KMS-11 (cell line): ENCODE data around the gene ZNF528.

Experiments used
- H2AFZ ChIP-seq: fragments of 200-600 bp; sonication (generic); 2 replicates; pipeline ENCODE4 v1.6.1; 2016; ENCODE audit warnings: antibody characterized with exemption, mixed run types, low read depth
- H3K27ac ChIP-seq: fragments of 200-600 bp; sonication (generic); 2 replicates; pipeline ENCODE4 v1.6.1; 2016; ENCODE audit warnings: mild to moderate bottlenecking, mixed run types
- H3K27me3 ChIP-seq: fragments of 200-600 bp; sonication (generic); 2 replicates; pipeline ENCODE4 v1.6.1; 2017; ENCODE audit warnings: mild to moderate bottlenecking, low read depth, mixed run types, moderate library complexity; ENCODE audit not compliant: insufficient read depth
- H3K36me3 ChIP-seq: fragments of 200-600 bp; sonication (generic); 2 replicates; pipeline ENCODE4 v1.6.1; 2017; ENCODE audit warnings: mild to moderate bottlenecking, mixed run types; ENCODE audit not compliant: insufficient read depth
- H3K4me1 ChIP-seq: fragments of 200-600 bp; sonication (generic); 2 replicates; pipeline ENCODE4 v1.6.1; 2016; ENCODE audit warnings: mild to moderate bottlenecking, low read depth, mixed run types; ENCODE audit not compliant: poor library complexity, severe bottlenecking
- H3K4me2 ChIP-seq: fragments of 200-600 bp; sonication (generic); 2 replicates; pipeline ENCODE4 v1.7.0; 2016; ENCODE audit warnings: mild to moderate bottlenecking, mixed run types
- H3K4me3 ChIP-seq: fragments of 200-600 bp; sonication (generic); IDR thresholded peaks from 2 replicates; pipeline ENCODE4 v1.6.1; 2017; ENCODE audit warnings: low read depth, low read length, mixed read lengths; ENCODE audit not compliant: insufficient read depth
- H3K79me2 ChIP-seq: fragments of 200-600 bp; sonication (generic); 2 replicates; pipeline ENCODE4 v1.6.1; 2016; ENCODE audit warnings: low read depth, mixed run types; ENCODE audit not compliant: insufficient read depth
- H3K9ac ChIP-seq: fragments of 200-600 bp; sonication (generic); 2 replicates; pipeline ENCODE4 v1.6.1; 2016; ENCODE audit warnings: mild to moderate bottlenecking, mixed run types
- H4K20me1 ChIP-seq: fragments of 200-600 bp; sonication (generic); 2 replicates; pipeline ENCODE4 v1.6.1; 2016; ENCODE audit warnings: mild to moderate bottlenecking, mixed run types; ENCODE audit not compliant: insufficient read depth
- CTCF ChIP-seq: fragments of 200-600 bp; sonication (generic); conservative IDR thresholded peaks from 2 replicates; pipeline ENCODE4 v1.6.1; 2017; ENCODE audit warnings: low read depth, mild to moderate bottlenecking, antibody characterized with exemption, low read length, moderate library complexity, mixed read lengths

ZNF528 gene

GRCh38 chr19:52370341-52370710 is 27.3 kb upstream of the ZNF528 start:
- no peak overlapping the region for H3K9ac ChIP-seq
- TF ChIP-seq CTCF = no peak
- H3K4me3 ChIP-seq = no peak overlapping the region
- no peak overlapping the region for H2AFZ ChIP-seq
- H3K36me3 ChIP-seq = no peaks in the 10 kb centered on the region
- H3K79me2 ChIP-seq = no peaks in the 10 kb centered on the region
- no peak overlapping the region for H3K27ac ChIP-seq
- no peaks in the 10 kb centered on the region for H3K4me1 ChIP-seq
- H3K4me2 ChIP-seq = no peak overlapping the region
- H3K27me3 ChIP-seq = no peaks in the 10 kb centered on the region
- no peaks in the 10 kb centered on the region for H4K20me1 ChIP-seq

GRCh38 chr19:52391135-52391534 is 6.5 kb upstream of the ZNF528 start:
- no peak overlapping the region for H3K4me2 ChIP-seq
- H3K27me3 ChIP-seq = no peaks in the 10 kb centered on the region
- no peak overlapping the region for H3K9ac ChIP-seq
- no peak overlapping the region for H3K4me3 ChIP-seq
- no peaks in the 10 kb centered on the region for H4K20me1 ChIP-seq
- TF ChIP-seq CTCF = no peak
- no peak overlapping the region for H3K27ac ChIP-seq
- H2AFZ ChIP-seq = no peak overlapping the region
- no peaks in the 10 kb centered on the region for H3K4me1 ChIP-seq
- no peaks in the 10 kb centered on the region for H3K36me3 ChIP-seq
- no peaks in the 10 kb centered on the region for H3K79me2 ChIP-seq

- Histone ChIP-seq H3K27ac (no peak overlapping the region), H3K4me2 (no peak overlapping the region), H3K9ac (no peak overlapping the region), H3K79me2 (no peaks in the 10 kb centered on the region), H3K36me3 (no peaks in the 10 kb centered on the region), H4K20me1 (no peaks in the 10 kb centered on the region), H3K4me1 (no peaks in the 10 kb centered on the region), H2AFZ (peak overlapping the region; percentile 41; the same call in 1 of the 2 replicates), H3K27me3 (no peaks in the 10 kb centered on the region), H3K4me3 (no peak overlapping the region)
- no peak for TF ChIP-seq CTCF
Observed at GRCh38 chr19:52398081-52398441, 412 bp downstream of the ZNF528 start.

DNA sequence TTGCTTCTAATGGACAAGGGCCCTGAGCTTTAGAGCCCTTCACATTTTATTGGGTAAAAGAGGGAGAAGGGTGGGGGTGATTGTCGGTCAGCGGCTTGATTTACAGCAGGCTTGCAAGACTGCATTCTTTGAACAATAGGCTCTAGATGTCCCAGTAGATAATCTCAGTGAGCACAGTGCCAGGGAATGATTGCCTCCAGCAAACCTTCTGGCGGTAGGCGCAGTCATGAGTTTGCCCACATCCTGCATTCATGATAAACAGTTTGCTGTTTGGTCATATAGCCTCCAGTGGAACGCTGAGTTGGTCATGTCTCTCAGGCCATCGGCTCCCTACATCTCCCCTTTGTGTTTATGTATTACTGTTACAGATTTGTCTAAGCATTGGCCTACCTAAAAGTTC is 12.6 kb downstream of the ZNF528 start:
- Histone ChIP-seq H3K4me3 (no peak overlapping the region), H3K27ac (no peak overlapping the region), H3K79me2 (no peaks in the 10 kb centered on the region), H3K4me1 (no peaks in the 10 kb centered on the region), H3K36me3 (no peaks in the 10 kb centered on the region), H3K27me3 (no peaks in the 10 kb centered on the region), H3K9ac (no peak overlapping the region), H2AFZ (no peak overlapping the region), H4K20me1 (no peaks in the 10 kb centered on the region), H3K4me2 (no peak overlapping the region)
- TF ChIP-seq CTCF = no peak

- no peaks in the 10 kb centered on the region for H3K36me3 ChIP-seq
- no peak overlapping the region for H3K4me3 ChIP-seq
- H2AFZ ChIP-seq = no peak overlapping the region
- no peak overlapping the region for H3K9ac ChIP-seq
- no peaks in the 10 kb centered on the region for H3K79me2 ChIP-seq
- H3K4me1 ChIP-seq = no peaks in the 10 kb centered on the region
- no peak overlapping the region for H3K4me2 ChIP-seq
- H3K27ac ChIP-seq = no peak overlapping the region
- no peak for TF ChIP-seq CTCF
- no peaks in the 10 kb centered on the region for H4K20me1 ChIP-seq
- H3K27me3 ChIP-seq = no peaks in the 10 kb centered on the region
Observed at GRCh38 chr19:52415711-52416110, 18.1 kb downstream of the ZNF528 start.
